ENCODE results near the gene OR8D4. TPM values are rescaled to one million over a fixed set of nuclear protein-coding genes. Genes with fewer than 3 reads are reported as not detected.

The OR8D4 gene
- total and polyA plus RNA-seq, 10 donors: not detected

DNA sequence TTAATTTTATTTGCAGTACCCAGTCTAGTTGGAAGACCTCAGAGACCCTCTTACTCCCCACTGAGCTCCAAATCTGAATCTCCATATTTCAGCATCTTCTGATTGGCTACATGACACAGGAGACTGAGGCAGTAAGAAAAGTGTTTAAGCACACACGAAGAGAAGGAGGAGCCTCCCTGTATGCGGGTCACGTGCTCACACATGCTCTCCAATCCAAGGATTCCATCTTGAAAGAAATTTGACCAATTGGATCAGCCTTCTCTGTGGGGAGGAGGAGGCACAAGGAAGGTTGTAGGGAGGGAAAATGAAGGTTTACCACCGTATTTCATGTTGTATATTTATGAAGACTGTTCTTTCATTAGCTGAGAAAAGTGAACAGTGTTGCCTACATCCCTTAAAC lies 40.4 kb downstream of the OR8D4 start:
- Histone ChIP-seq H3K36me3 (no peaks in the 10 kb centered on the region), H3K27ac (no peak overlapping the region), H3K4me1 (no peaks in the 10 kb centered on the region), H3K27me3 (replicated peaks in 1 of 7) (peaks cover 0 to 5% (median 0%) of the 10 kb centered on the region in 7 donors), H3K4me3 (no peak overlapping the region), H3K9me3 (no peaks in the 10 kb centered on the region)
- 83 to 90% (median 86%) methylated on average over 4 of the region's 4 CpGs for WGBS, 5 donors
- TF ChIP-seq POLR2AphosphoS5 (IDR thresholded peaks at IDR 0.05): no peak
- TF ChIP-seq CTCF (IDR thresholded peaks at IDR 0.05 in 8 of 11, conservative IDR thresholded peaks at IDR 0.05 in 3 of 11): no peak
- no peak for TF ChIP-seq POLR2A (IDR thresholded peaks at IDR 0.05)
- no peak for DNase-seq
- intact Hi-C loops (cut with DNase I; ENCODE audit: low total_unique reads): no loop called here

DNA sequence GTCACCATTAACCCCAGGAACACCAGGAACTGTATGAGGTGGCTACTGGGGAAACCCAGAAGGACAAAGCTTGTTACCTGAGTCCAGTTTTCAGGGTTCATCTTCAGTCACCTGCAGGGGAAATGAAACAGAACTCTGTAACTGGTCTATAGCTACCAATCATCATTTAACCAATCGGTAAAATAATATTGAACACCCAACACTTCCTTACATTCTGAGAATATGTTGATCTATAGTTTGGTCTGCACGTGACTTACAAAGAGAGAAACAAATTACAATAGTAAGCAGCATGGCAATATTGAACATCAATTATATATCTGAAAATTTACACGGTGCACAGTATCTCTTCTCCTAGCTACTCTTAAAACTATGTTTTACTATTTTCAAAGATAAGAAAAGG lies 41.8 kb downstream of the OR8D4 start, which contains the start of gene OR6T1:
Gene OR6T1, minus strand, starts transcription at position 101 of the 400 bp plus-strand sequence. Its CDS starts 0 bp downstream, at position 101.
- intact Hi-C loops (cut with DNase I; ENCODE audit: low total_unique reads): no loop called here
- 86 to 93% (median 91%) methylated on average over 3 of the region's 3 CpGs for WGBS, 5 donors
- TF ChIP-seq POLR2A (IDR thresholded peaks at IDR 0.05) (no peak), POLR2AphosphoS5 (IDR thresholded peaks at IDR 0.05) (no peak), CTCF (IDR thresholded peaks at IDR 0.05 in 8 of 11, conservative IDR thresholded peaks at IDR 0.05 in 3 of 11) (no peak)

GRCh38 chr11:123945132-123945531 lies 43.2 kb downstream of the OR8D4 start:
- Histone ChIP-seq H3K27ac (no peak overlapping the region), H3K4me3 (no peak overlapping the region), H3K4me1 (no peaks in the 10 kb centered on the region), H3K9me3 (no peaks in the 10 kb centered on the region), H3K36me3 (no peaks in the 10 kb centered on the region), H3K27me3 (replicated peaks in 1 of 7) (peaks cover 0 to 5% (median 0%) of the 10 kb centered on the region in 7 donors)
- no peak for TF ChIP-seq CTCF (IDR thresholded peaks at IDR 0.05 in 8 of 11, conservative IDR thresholded peaks at IDR 0.05 in 3 of 11)
- TF ChIP-seq POLR2A (IDR thresholded peaks at IDR 0.05): no peak
- no peak for TF ChIP-seq POLR2AphosphoS5 (IDR thresholded peaks at IDR 0.05)
- intact Hi-C loops (cut with DNase I; ENCODE audit: low total_unique reads): no loop called here
- DNase-seq: no peak
- WGBS, 5 donors: 69 to 100% (median 85%) methylated on average over 1 of the region's 1 CpG

More for the DNA sequence above, 41.8 kb downstream of the OR8D4 start, which contains the start of gene OR6T1:
- Histone ChIP-seq H3K4me3 (no peak within 1 kb of the TSS), H3K9me3 (no peaks in the 10 kb centered on the region), H3K27ac (no peak within 1 kb of the TSS), H3K27me3 (replicated peaks in 1 of 7) (peaks cover 0 to 5% (median 0%) of the 10 kb centered on the region in 7 donors), H3K4me1 (no peaks in the 10 kb centered on the region), H3K36me3 (no peaks in the 10 kb centered on the region)
- DNase-seq: no peak

GRCh38 chr11:123956752-123957151 lies 54.8 kb downstream of the OR8D4 start:
- Histone ChIP-seq H3K9me3 (peaks cover 0 to 21% (median 9%) of the 10 kb centered on the region in 8 donors), H3K4me3 (no peak overlapping the region), H3K36me3 (no peaks in the 10 kb centered on the region), H3K27me3 (replicated peaks in 1 of 7) (no peaks in the 10 kb centered on the region), H3K4me1 (no peaks in the 10 kb centered on the region), H3K27ac (no peak overlapping the region)
- TF ChIP-seq POLR2A (IDR thresholded peaks at IDR 0.05): no peak
- TF ChIP-seq POLR2AphosphoS5 (IDR thresholded peaks at IDR 0.05): no peak
- no peak for TF ChIP-seq CTCF (IDR thresholded peaks at IDR 0.05 in 8 of 11, conservative IDR thresholded peaks at IDR 0.05 in 3 of 11)
- intact Hi-C loops (cut with DNase I; ENCODE audit: low total_unique reads): no loop called here
- DNase-seq: no peak

Other genes with a start within 250 kb of the OR8D4 start
- 1 to 10 TPM in 3 of 7 donors, under 1 TPM in 4; 0.44 to 1.7 (median 0.85) TPM for gene SCN3B, start 247.5 kb upstream of the OR8D4 start, total RNA-seq
- under 1 TPM; 0.09 to 0.23 (median 0.13) TPM for gene SCN3B, start 247.5 kb upstream of the OR8D4 start, polyA plus RNA-seq
- gene ZNF202, start 160.5 kb upstream of the OR8D4 start, total RNA-seq: 10 to 100 TPM in 6 of 7 donors, 1 to 10 TPM in 1; 8.0 to 18.6 (median 14.9) TPM
- 1 to 10 TPM; 6.3 to 9.7 (median 9.1) TPM for gene ZNF202, start 160.5 kb upstream of the OR8D4 start, polyA plus RNA-seq
- not detected for gene OR6X1, start 147.6 kb upstream of the OR8D4 start, total RNA-seq
- not detected for gene OR6X1, start 147.6 kb upstream of the OR8D4 start, polyA plus RNA-seq
- gene OR6M1, start 95.8 kb upstream of the OR8D4 start, total RNA-seq: not detected
- not detected for gene OR6M1, start 95.8 kb upstream of the OR8D4 start, polyA plus RNA-seq
- gene TMEM225, start 16.5 kb upstream of the OR8D4 start, total RNA-seq: not detected
- gene TMEM225, start 16.5 kb upstream of the OR8D4 start, polyA plus RNA-seq: not detected
- gene OR4D5, start 37.5 kb downstream of the OR8D4 start, total RNA-seq: not detected
- gene OR4D5, start 37.5 kb downstream of the OR8D4 start, polyA plus RNA-seq: not detected
- not detected for gene OR6T1, start 41.7 kb downstream of the OR8D4 start, total RNA-seq
- not detected for gene OR6T1, start 41.7 kb downstream of the OR8D4 start, polyA plus RNA-seq
- gene OR10S1, start 75.6 kb downstream of the OR8D4 start, total RNA-seq: not detected
- gene OR10S1, start 75.6 kb downstream of the OR8D4 start, polyA plus RNA-seq: not detected
- gene OR10G6, start 93.0 kb downstream of the OR8D4 start, total RNA-seq: not detected
- gene OR10G6, start 93.0 kb downstream of the OR8D4 start, polyA plus RNA-seq: not detected
- gene OR10G4, start 110.8 kb downstream of the OR8D4 start, total RNA-seq: not detected
- not detected for gene OR10G4, start 110.8 kb downstream of the OR8D4 start, polyA plus RNA-seq
- gene OR10G9, start 120.8 kb downstream of the OR8D4 start, total RNA-seq: not detected
- not detected for gene OR10G9, start 120.8 kb downstream of the OR8D4 start, polyA plus RNA-seq
- not detected for gene OR10G8, start 124.6 kb downstream of the OR8D4 start, total RNA-seq
- gene OR10G8, start 124.6 kb downstream of the OR8D4 start, polyA plus RNA-seq: not detected
- not detected for gene OR10G7, start 139.2 kb downstream of the OR8D4 start, total RNA-seq
- not detected for gene OR10G7, start 139.2 kb downstream of the OR8D4 start, polyA plus RNA-seq
- 10 to 100 TPM; 11.4 to 15.4 (median 11.8) TPM for gene VWA5A, start 213.3 kb downstream of the OR8D4 start, total RNA-seq
- 1 to 10 TPM; 6.7 to 8.2 (median 6.7) TPM for gene VWA5A, start 213.3 kb downstream of the OR8D4 start, polyA plus RNA-seq

All from spleen (tissue), 11 donors.